ENCODE measurements around the gene P2RX3.

GRCh38 chr11:57359896-57360690, 21.9 kb downstream of the P2RX3 start:
- TF ChIP-seq EZH2 (IDR thresholded peaks at IDR 0.05; ENCODE audit: low read length, missing control alignments): no peak
- no peak for TF ChIP-seq CTCF (conservative IDR thresholded peaks at IDR 0.05 in 1 of 2, IDR thresholded peaks at IDR 0.05 in 1 of 2; ENCODE audit: low read depth in 1 of 2, low read length in 2 of 2)

Measured in fibroblast of lung (primary cell).